Astrocyte of the cerebellum (primary cell): ENCODE results near the gene LPAR3.

Experiments
- DNase-seq: peaks from one replicate; pipeline ENCODE4 v3.0.0-alpha.2; 2011; ENCODE audit warnings: low read depth
- H3K4me3 ChIP-seq: 2 replicates; pipeline ENCODE4 v1.5.1; 2011; ENCODE audit warnings: mild to moderate bottlenecking, low read depth, low read length, moderate library complexity
- CTCF ChIP-seq: IDR thresholded peaks from 2 replicates; pipeline ENCODE4 v1.5.1; 2012; ENCODE audit warnings: low read length, low read depth, moderate library complexity, mild to moderate bottlenecking; ENCODE audit errors: missing control alignments
- in situ Hi-C: cut with HindIII; loops from 2 replicates; pipeline ENCODE4 v1.10.0; 2017; ENCODE audit warnings: low sequenced_read_pairs

Gene LPAR3

DNA sequence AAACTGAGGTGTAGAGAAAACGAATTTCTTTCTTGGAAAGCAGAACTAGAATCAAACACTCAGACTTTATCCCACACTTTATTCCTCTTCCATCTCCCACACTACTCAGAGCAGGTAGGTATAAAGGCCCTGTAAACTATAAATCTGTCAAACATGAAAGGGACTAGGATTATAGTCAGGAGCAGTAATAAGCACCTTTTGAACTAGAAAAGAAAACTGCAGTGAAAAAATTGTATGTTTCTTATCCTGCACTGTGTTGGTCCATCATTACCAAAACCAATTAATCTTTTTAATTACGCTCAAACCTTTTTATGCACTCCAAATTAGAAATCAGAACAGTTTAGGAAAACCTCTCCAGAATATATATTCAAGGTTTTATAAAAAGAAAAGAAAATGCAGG, 47.6 kb downstream of the LPAR3 start:
- in situ Hi-C loops, result no loop called here
- no peak for TF ChIP-seq CTCF
- no peak overlapping the region for H3K4me3 ChIP-seq
- DNase-seq, result no peak

GRCh38 chr1:84844094-84844493, 48.9 kb downstream of the LPAR3 start:
- in situ Hi-C loops, result no loop called here
- no peak for DNase-seq
- no peak for TF ChIP-seq CTCF
- no peak overlapping the region for H3K4me3 ChIP-seq

- H3K4me3 ChIP-seq, result no peak overlapping the region
- no peak for DNase-seq
- TF ChIP-seq CTCF, result no peak
- in situ Hi-C loops, result no loop called here
Observed at GRCh38 chr1:84842748-84843231, 50.2 kb downstream of the LPAR3 start.

GRCh38 chr1:84841971-84842370, 51.0 kb downstream of the LPAR3 start:
- DNase-seq, result no peak
- no peak for TF ChIP-seq CTCF
- in situ Hi-C loops, result no loop called here
- H3K4me3 ChIP-seq, result no peak overlapping the region

- in situ Hi-C loops, result no loop called here
- no peak for DNase-seq
- no peak for TF ChIP-seq CTCF
- no peak overlapping the region for H3K4me3 ChIP-seq
Observed at GRCh38 chr1:84840346-84840745, 52.7 kb downstream of the LPAR3 start.

DNA sequence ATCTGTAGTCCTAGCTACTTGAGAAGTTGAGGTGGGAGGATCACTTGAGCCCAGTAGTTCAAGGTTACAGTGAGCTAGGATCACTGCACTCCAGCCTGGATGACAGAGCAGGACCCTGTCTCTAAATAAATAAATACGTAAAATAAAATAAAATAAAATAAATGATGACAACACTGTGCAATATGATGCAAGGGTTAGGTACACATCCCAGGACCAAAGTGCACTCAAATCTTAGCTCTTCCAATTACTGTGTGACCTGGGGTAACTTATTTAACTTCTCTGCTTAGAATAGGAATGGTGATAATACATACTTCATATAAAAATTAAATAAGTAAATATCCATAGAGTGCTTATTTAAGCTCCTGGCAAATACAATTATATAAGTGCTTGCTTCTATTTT, 53.5 kb downstream of the LPAR3 start:
- no peak for DNase-seq
- in situ Hi-C loops, result no loop called here
- TF ChIP-seq CTCF, result no peak
- no peak overlapping the region for H3K4me3 ChIP-seq

DNA sequence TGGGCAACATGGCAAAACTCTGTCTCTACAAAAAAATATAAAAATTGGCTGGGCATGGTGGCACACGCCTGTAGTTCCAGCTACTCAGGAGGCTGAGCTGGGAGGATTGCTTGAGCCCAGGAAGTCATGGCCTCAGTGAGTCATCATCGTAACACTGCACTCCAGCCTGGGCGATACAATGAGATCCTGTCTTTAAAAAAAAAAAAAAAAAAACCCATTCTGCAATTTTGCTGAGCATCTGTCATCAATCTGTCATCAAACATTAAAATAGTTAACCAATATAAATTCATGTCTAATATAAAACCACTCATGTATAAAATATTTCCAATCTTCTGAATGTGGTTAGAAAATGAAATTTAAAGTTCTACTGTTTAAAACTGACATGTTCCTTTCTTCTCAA, 56.9 kb downstream of the LPAR3 start:
- no peak for DNase-seq

More for the DNA sequence above, 56.9 kb downstream of the LPAR3 start:
- H3K4me3 ChIP-seq, result no peak overlapping the region
- in situ Hi-C loops, result no loop called here
- no peak for TF ChIP-seq CTCF
